NCI-H446 treated with DMSO at 0.1 percent for 48 hours (cell line): ENCODE measurements around the gene JUND.
A peak's percentile ranks its signal among the peaks of the same experiment; 100 is the strongest.
"Not testable (repeated sequence)": the region's sequence is repeated elsewhere in the genome, so short reads cannot be mapped to it uniquely, and the experiment has no call there.

Experiments
- DNase-seq: peaks from one replicate; lab custom pipeline; 2025; lab: John Stamatoyannopoulos, UW

JUND gene

GRCh38 chr19:18281082-18282020 lies at the start of gene JUND:
JUND (minus strand) TSS chr19:18281622; CDS start chr19:18281484, 138 bp downstream.
- DNase-seq = peak; percentile 96

GRCh38 chr19:18330868-18331267 lies 49.4 kb upstream of the JUND start:
- DNase-seq = no peak

GRCh38 chr19:18329035-18329376 lies 47.6 kb upstream of the JUND start:
- no peak for DNase-seq

- DNase-seq = peak; percentile 96
These were observed 47.1 kb upstream of the JUND start for GRCh38 chr19:18328340-18329034.

- no peak for DNase-seq
These were observed 45.4 kb upstream of the JUND start for GRCh38 chr19:18326772-18327171.

GRCh38 chr19:18324373-18324731 lies 42.9 kb upstream of the JUND start:
- not testable (repeated sequence) for DNase-seq

GRCh38 chr19:18322759-18323460 lies 41.5 kb upstream of the JUND start, which contains the start of gene LSM4:
LSM4 (minus strand) TSS chr19:18323076; CDS start chr19:18323020, 56 bp downstream.
- DNase-seq = peak; percentile 95

- no peak for DNase-seq
These were observed 40.9 kb upstream of the JUND start for GRCh38 chr19:18322318-18322758.

GRCh38 chr19:18321734-18322102 lies 40.3 kb upstream of the JUND start:
- no peak for DNase-seq

- no peak for DNase-seq
These were observed 39.7 kb upstream of the JUND start for GRCh38 chr19:18320865-18321733.

- no peak for DNase-seq
These were observed 38.2 kb upstream of the JUND start for GRCh38 chr19:18319591-18320135.

GRCh38 chr19:18317961-18318800 lies 36.8 kb upstream of the JUND start:
- DNase-seq = no peak

- no peak for DNase-seq
These were observed 32.0 kb upstream of the JUND start for GRCh38 chr19:18313398-18313797.

- no peak for DNase-seq
These were observed 30.7 kb upstream of the JUND start for GRCh38 chr19:18312092-18312534.

GRCh38 chr19:18311502-18312091 lies 30.2 kb upstream of the JUND start:
- no peak for DNase-seq

- DNase-seq = no peak
These were observed 29.5 kb upstream of the JUND start for GRCh38 chr19:18310966-18311365.

- DNase-seq = no peak
These were observed 28.9 kb upstream of the JUND start for GRCh38 chr19:18310118-18310909.

GRCh38 chr19:18309525-18310064 lies 28.2 kb upstream of the JUND start:
- no peak for DNase-seq

- DNase-seq = no peak
These were observed 27.5 kb upstream of the JUND start for GRCh38 chr19:18308948-18309325.
